Lung (tissue), 12 donors: ENCODE results near the gene BANK1. TPM values are rescaled to one million over a fixed set of nuclear protein-coding genes. Genes with fewer than 3 reads are reported as not detected.

Experiments
- ATAC-seq: fragments of 200-7000 bp; cut with Tn5 transposase; one replicate; pipeline ENCODE4 v1.9.1; 2020; ENCODE audit warnings: moderate number of reproducible peaks; ENCODE audit not compliant: insufficient read depth, low FRiP score
- DNase-seq, 3 donors: peaks; one replicate each; pipeline ENCODE4 v3.0.0-alpha.2; 2013 to 2017
- H3K27ac ChIP-seq, 2 donors: one replicate each; pipeline ENCODE4 v1.5.1; 2013; ENCODE audit warnings: mild to moderate bottlenecking in 2 of 2, moderate library complexity in 2 of 2, control low read depth in 1 of 2, inconsistent platforms in 1 of 2, low read depth in 1 of 2, low read length in 1 of 2
- H3K27me3 ChIP-seq, 3 donors: one replicate each; pipeline ENCODE4 v1.5.1; 2013; ENCODE audit warnings: low read length in 2 of 3; ENCODE audit not compliant: control insufficient read depth in 3 of 3, insufficient read depth in 3 of 3
- H3K36me3 ChIP-seq, 4 donors: one replicate each; pipeline ENCODE4 v1.5.1; 2013; ENCODE audit warnings: low read length in 4 of 4, mild to moderate bottlenecking in 1 of 4, moderate library complexity in 1 of 4; ENCODE audit not compliant: control insufficient read depth in 4 of 4, insufficient read depth in 4 of 4
- H3K4me1 ChIP-seq, 5 donors: one replicate each; pipeline ENCODE4 v1.5.1; 2013; ENCODE audit warnings: low read length in 5 of 5, mild to moderate bottlenecking in 2 of 5, moderate library complexity in 1 of 5; ENCODE audit not compliant: control insufficient read depth in 5 of 5, insufficient read depth in 5 of 5
- H3K4me3 ChIP-seq: one replicate; pipeline ENCODE4 v1.5.1; 2013; ENCODE audit warnings: mild to moderate bottlenecking, control low read depth, moderate library complexity
- H3K9ac ChIP-seq, 2 donors: one replicate each; pipeline ENCODE4 v1.5.1; 2013; ENCODE audit warnings: low read length in 2 of 2, control low read depth in 1 of 2; ENCODE audit not compliant: insufficient read depth in 1 of 2
- H3K9me3 ChIP-seq, 4 donors: one replicate each; pipeline ENCODE4 v1.5.1; 2013; ENCODE audit warnings: low read length in 3 of 4, mild to moderate bottlenecking in 1 of 4, moderate library complexity in 1 of 4; ENCODE audit not compliant: control insufficient read depth in 4 of 4, insufficient read depth in 3 of 4
- CTCF ChIP-seq: IDR thresholded peaks from 2 replicates; pipeline ENCODE4 v1.5.1; 2012; ENCODE audit warnings: mild to moderate bottlenecking; ENCODE audit errors: control extremely low read depth, extremely low read depth
- WGBS, 2 donors: extraction: QIAGEN DNeasy Blood & Tissue Kit; methylation state at CpG; one replicate each; pipeline ENCODE4 v1.1.7; 2013; 5-methylcytosine and 5-hydroxymethylcytosine counted together
- polyA plus RNA-seq, 2 donors: library from polyadenylated mRNA; stranded (reverse); fragments of 200-250 nt; gene quantifications; one replicate each; pipeline ENCODE4 v1.2.1, GENCODE V29; 2013
- total RNA-seq, 2 donors: library from RNA; depleted of rRNA in 1 of 2; stranded (reverse); fragments of >200 nt in 1 of 2; gene quantifications; one replicate each; pipeline ENCODE4 v1.2.1, GENCODE V29; 2014 to 2021
- donor health status: control.
- donor health status: control.
- donor health status: Bipolar disorder and iron deficiency.
- donor health status: healthy.
- donor health status: DM: yes; HTN: yes; CAD: no.

Gene BANK1
- total and polyA plus RNA-seq, 4 donors = 7.0 to 20.5 (median 8.9) TPM

- Histone ChIP-seq H3K4me1 (no peaks in the 10 kb centered on the region), H3K4me3 (no peak overlapping the region), H3K27me3 (no peaks in the 10 kb centered on the region), H3K9me3 (peaks cover 0 to 3% (median 0%) of the 10 kb centered on the region in 4 donors), H3K36me3 (no peaks in the 10 kb centered on the region), H3K9ac (no peak overlapping the region), H3K27ac (no peak overlapping the region)
- no peak for DNase-seq
- no peak for TF ChIP-seq CTCF
- no peak for ATAC-seq
- WGBS, 2 donors = 69 to 78% methylated on average over 2 of the region's 2 CpGs
These were observed 257.1 kb downstream of the BANK1 start for GRCh38 chr4:102047616-102048015.

- no peaks in the 10 kb centered on the region for H3K27me3 ChIP-seq
- no peak overlapping the region for H3K27ac ChIP-seq
- H3K9ac ChIP-seq = no peak overlapping the region
- no peak for TF ChIP-seq CTCF
- DNase-seq (no peak), ATAC-seq (no peak)
- no peaks in the 10 kb centered on the region for H3K9me3 ChIP-seq
- H3K4me1 ChIP-seq = no peaks in the 10 kb centered on the region
- H3K4me3 ChIP-seq = no peak overlapping the region
- H3K36me3 ChIP-seq = no peaks in the 10 kb centered on the region
These were observed 265.3 kb downstream of the BANK1 start for GRCh38 chr4:102055805-102056204.

DNA sequence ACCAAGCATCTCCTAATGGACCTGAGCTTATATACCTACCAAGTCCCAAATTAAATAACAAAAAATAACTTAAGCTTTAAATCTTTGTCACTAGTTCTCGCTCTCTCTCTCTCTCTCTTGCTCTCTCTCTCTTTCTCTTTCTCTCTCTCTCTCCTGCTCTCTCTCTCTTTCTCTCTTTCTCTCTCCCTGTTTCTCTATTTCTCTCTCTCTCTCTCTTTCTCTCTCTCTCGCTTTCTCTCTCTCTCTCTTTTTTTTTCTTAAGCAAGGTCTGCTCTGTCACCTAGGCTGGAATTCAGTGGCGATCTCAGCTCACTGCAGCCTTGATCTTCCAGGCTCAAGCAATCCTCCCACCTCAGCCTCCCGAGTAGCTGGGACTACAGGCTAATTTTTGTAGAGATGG is 266.6 kb downstream of the BANK1 start:
- H3K27me3 ChIP-seq = no peaks in the 10 kb centered on the region
- 94 to 96% methylated on average over 4 of the region's 4 CpGs for WGBS, 2 donors
- no peaks in the 10 kb centered on the region for H3K4me1 ChIP-seq
- H3K9me3 ChIP-seq = no peaks in the 10 kb centered on the region
- no peak for DNase-seq
- no peaks in the 10 kb centered on the region for H3K36me3 ChIP-seq
- H3K4me3 ChIP-seq = no peak overlapping the region
- no peak overlapping the region for H3K27ac ChIP-seq
- ATAC-seq = no peak
- H3K9ac ChIP-seq = no peak overlapping the region
- TF ChIP-seq CTCF = no peak

DNA sequence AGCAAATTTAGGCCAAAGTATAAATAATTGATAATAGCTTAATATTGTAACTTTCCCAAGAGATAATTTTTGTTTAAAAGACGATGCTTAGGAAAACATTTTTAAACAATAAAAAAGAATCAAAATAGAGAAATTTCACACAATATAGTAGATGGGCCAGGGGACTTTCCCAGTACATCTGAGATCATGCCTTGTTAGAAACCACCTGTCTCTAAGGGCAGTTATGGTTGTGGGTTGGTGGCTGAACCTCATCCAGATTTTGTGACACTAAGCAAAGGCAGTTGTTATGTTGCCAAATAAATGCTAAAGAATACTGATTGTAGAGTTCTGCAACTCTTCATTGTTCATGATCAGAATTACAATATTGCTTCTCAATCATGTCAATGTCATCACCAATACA is 270.6 kb downstream of the BANK1 start:
- ATAC-seq (no peak), DNase-seq (no peak)
- no peak for TF ChIP-seq CTCF
- Histone ChIP-seq H3K27ac (no peak overlapping the region), H3K4me3 (no peak overlapping the region), H3K9ac (no peak overlapping the region), H3K4me1 (no peaks in the 10 kb centered on the region), H3K9me3 (peaks cover 0 to 3% (median 0%) of the 10 kb centered on the region in 4 donors), H3K36me3 (no peaks in the 10 kb centered on the region), H3K27me3 (no peaks in the 10 kb centered on the region)
- WGBS, 2 donors = 83 to 95% methylated on average over 1 of the region's 1 CpG
